H4 (cell line): Measurements from ENCODE around the gene MICOS13. TPM values are rescaled to one million over a fixed set of nuclear protein-coding genes. Genes with fewer than 3 reads are reported as not detected.
A peak's percentile ranks its signal among the peaks of the same experiment; 100 is the strongest.
"Not testable (repeated sequence)": the region's sequence is repeated elsewhere in the genome, so short reads cannot be mapped to it uniquely, and the experiment has no call there.

Experiments
- DNase-seq: peaks from one replicate; pipeline ENCODE4 v3.0.0-alpha.2; 2015; ENCODE audit warnings: low spot score
- total RNA-seq: library from RNA; depleted of rRNA; stranded (reverse); fragments of >200 nt; shearing (Covaris generic); gene quantifications from 2 replicates; pipeline ENCODE4 v1.2.3, GENCODE V29; 2014; rRNA removed

Gene MICOS13, protein sequence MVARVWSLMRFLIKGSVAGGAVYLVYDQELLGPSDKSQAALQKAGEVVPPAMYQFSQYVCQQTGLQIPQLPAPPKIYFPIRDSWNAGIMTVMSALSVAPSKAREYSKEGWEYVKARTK
- total RNA-seq, result 38.1 and 52.7 TPM in 2 replicates

DNA sequence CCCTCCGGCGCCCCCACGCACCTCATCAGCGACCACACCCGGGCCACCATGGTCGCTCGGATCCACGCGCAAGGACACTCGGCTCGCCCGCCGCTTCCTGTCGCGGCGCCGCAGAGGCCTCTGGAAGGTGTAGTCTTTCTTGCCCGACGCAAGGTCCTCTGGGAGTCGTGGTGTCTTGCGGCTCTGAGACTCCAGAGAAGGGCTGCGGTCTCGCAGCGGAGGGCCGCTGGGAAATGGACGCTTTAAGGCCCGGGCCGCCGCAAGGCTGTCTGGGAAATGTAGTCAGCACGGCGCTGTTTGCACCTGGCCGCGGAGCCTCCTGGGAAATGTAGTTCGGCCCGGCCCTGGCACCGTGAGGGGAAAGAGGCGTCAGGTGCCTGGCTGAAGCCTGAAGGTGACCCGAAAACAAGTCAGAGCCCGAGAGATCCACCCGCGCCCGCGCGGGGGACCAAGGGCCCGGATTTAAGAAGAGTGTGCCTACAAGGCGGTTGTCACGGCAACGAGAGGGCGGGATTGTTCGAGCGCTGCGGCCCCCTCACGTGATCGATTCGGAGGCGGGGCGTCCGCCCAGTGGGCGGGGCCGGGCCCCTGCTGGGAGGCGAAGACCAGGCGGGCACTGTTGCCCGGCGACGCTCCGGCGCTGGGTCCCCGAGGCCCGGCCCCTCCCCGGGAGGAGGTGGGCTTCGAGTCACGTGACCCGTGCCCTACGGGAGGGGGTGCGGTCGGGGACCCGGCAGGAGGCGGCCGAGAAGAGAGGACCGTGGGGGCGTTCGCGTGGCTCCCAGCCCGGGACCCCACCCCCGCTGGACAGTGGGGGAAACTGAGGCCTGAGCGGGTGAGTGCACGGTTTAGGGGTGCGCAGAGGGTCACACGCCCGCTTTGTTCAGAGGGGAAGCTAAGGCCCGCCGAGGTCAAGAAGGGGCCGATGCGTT is at the start of gene MICOS13, which contains the start of gene HSD11B1L:
Gene MICOS13, minus strand, starts transcription at position 80 of the 932 bp plus-strand sequence. Its CDS starts 30 bp downstream, at position 50.
Gene HSD11B1L, plus strand, starts transcription at position 591 of the 932 bp plus-strand sequence. CDS start 3,806 bp downstream, outside the sequence.
- DNase-seq, result peak; percentile 98

- no peak for DNase-seq
Measured at GRCh38 chr19:5727453-5728050, 47.2 kb upstream of the MICOS13 start.

DNA sequence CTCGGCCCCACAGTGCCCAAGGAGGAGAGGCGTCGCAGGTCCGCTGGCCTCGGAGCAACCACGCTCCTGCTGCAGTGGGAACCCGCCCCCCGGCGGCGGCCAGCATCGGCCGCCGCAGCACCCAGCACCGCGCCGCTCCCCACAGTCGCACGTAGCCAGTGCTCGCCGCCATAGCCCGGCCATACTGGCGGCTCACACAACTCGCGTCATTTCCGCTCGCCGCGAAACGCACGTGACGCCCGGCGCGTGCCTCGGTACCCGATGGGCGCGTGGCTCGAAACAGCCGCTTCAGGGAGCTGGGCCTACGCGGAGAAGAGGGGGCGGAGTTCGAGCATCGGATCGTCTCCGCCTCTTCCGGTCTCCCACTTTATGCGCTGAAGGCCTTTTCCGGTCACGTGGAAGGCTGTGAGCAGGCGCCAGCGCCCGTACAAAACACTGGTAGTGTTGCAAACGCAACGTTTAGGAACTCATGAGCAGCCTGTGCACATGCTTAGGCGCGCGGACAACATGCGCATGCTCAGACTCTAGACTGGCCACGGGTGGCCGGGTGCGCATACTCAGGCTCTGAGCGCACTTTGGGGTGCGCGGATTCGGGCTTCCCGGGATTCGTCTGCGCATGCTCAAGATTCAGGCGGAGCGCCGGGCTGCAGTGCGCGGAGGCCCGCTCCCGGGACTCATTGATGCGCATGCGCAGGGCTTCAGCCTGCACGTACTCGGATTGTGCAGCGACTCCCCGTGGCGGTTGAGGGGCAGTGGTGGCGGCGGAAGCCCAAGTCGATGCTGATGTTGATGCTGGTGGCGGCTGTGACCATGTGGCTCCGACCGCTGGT is 39.9 kb upstream of the MICOS13 start, which contains the start of the genes CATSPERD and LONP1:
Gene CATSPERD, plus strand, starts transcription at position 677 of the 830 bp plus-strand sequence. Its CDS starts 101 bp downstream, at position 778.
Gene LONP1, minus strand, starts transcription at position 186 of the 830 bp plus-strand sequence. Its CDS starts 14 bp downstream, at position 172.
- peak; percentile 98 for DNase-seq

DNA sequence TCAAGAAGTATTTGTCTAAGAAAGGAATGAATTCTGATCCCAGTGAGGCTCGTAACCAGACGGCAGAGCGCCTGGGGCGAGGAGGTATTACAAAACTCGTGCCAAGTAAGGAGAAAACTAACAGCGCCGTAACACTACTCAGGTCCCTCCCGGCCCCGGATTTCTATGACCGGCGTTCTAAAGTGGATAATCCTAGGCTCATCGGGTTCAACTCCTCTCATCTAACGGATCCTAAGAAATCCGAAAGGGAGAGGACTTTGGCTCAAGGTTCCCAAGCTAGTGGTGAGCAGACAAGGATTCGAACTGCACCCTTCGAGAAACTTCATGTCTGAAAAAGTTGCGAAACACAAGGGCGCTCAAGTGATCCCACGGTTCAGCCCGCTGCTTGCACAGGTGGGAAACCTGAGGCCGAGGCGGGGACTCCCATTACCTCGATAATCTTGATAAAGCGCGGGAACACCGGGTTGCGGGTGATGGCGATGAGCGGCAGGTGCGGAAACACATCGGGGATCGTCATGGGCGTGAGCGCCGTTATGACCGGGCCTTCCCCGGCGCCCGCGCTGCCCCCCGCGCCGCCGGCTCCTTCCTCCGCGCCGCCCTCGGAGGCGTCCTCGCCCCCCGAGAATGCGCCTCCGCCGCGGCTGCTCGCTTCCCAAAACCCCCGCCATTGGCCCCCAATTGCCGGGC is 39.1 kb upstream of the MICOS13 start:
- DNase-seq, result no peak

- peak; percentile 73 for DNase-seq
Measured at GRCh38 chr19:5718579-5719273, 38.4 kb upstream of the MICOS13 start.

- no peak for DNase-seq
Measured at GRCh38 chr19:5718037-5718578, 37.8 kb upstream of the MICOS13 start.

GRCh38 chr19:5717215-5717935 is 37.1 kb upstream of the MICOS13 start:
- no peak for DNase-seq

- no peak for DNase-seq
Measured at GRCh38 chr19:5714816-5715215, 34.5 kb upstream of the MICOS13 start.

DNA sequence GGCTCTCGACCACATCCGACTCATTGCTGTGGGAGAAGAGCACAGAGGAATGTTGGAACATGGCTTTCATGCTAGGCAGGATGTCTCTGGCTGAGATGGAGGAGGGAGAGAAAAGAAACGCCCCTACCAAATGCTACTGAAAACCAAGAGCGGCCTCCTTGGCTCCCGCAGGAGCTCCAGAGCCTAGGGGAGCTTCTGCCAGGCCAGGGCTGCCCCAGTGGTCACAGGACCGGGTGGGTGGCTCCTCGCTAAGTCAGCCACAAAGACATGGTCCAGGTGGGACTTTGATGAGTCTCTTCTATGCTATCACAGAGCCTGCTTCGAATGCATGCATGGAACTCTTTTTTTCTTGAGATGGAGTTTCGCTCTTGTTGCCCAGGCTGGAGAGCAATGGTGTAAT is 32.9 kb upstream of the MICOS13 start:
- no peak for DNase-seq

GRCh38 chr19:5711713-5712161 is 31.4 kb upstream of the MICOS13 start:
- no peak for DNase-seq

GRCh38 chr19:5711025-5711424 is 30.7 kb upstream of the MICOS13 start:
- no peak for DNase-seq

DNA sequence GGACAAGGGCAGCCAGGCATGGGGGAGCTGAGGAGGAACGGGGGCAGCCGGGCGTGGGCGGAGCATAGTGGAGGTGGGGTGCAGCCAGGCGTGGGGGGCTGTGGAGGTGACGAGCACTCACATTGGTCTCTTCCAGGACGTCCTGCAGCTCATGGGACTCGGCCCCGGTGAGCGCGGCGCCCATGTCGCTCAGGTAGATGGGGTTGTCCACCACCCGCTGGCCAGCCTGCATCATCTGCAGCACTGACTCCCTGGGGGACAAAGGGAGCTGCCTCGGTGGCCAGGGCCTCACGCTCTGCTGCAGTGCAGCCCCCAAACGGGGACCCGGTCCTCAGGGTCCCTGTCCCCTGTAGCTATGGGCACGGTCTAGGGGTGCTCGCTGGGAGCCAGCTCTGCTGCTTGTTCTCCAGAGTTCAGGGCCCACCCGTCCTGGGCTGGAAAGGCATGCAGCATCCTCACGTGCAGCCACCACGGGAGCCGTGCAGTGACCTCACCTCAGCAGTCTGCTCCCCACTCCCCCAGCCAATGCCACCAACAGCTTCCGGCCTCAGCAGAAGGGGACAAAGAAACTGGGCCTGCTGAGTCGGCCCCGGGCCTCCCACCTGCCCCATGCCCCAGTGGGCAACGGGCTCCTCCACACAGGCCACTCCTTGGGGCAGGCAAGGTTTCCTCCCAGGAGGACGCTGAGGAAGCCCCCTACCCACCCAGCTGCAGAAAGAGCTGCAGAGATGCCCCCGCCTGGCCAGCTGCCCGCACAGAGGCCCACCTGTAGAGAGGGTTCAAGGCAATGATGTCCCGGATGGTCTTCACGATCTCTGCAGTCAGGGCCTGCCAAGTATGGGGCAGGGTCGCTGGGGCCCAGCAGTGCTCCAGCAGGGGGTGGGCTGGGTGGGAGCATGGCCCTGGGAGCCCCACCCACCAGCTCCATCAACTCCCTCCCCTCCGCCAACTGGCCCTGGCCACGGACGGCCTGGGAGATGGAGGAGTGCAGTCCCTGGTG is 27.6 kb upstream of the MICOS13 start:
- DNase-seq, result no peak

- no peak for DNase-seq
Measured at GRCh38 chr19:5706876-5707573, 26.7 kb upstream of the MICOS13 start.

DNA sequence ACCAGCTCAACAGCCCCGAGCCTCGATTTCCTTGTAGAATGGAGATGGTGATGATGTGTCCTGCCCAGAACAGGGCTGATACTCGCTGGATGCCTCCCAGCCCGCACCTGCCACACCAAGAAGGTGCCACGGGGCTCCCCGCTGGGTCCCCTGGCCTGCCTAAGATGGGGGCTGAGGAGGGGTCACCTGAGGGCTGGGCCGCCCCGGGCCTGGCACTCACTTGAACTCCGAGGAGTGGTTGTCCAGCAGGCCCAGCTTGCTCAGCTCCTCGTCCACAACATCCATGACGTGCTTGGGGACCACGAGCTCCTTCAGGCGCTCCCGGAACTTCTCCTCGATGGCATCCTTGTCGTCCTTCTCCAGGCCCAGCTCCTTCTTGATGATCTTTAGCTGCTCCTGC is 25.2 kb upstream of the MICOS13 start:
- no peak for DNase-seq

DNA sequence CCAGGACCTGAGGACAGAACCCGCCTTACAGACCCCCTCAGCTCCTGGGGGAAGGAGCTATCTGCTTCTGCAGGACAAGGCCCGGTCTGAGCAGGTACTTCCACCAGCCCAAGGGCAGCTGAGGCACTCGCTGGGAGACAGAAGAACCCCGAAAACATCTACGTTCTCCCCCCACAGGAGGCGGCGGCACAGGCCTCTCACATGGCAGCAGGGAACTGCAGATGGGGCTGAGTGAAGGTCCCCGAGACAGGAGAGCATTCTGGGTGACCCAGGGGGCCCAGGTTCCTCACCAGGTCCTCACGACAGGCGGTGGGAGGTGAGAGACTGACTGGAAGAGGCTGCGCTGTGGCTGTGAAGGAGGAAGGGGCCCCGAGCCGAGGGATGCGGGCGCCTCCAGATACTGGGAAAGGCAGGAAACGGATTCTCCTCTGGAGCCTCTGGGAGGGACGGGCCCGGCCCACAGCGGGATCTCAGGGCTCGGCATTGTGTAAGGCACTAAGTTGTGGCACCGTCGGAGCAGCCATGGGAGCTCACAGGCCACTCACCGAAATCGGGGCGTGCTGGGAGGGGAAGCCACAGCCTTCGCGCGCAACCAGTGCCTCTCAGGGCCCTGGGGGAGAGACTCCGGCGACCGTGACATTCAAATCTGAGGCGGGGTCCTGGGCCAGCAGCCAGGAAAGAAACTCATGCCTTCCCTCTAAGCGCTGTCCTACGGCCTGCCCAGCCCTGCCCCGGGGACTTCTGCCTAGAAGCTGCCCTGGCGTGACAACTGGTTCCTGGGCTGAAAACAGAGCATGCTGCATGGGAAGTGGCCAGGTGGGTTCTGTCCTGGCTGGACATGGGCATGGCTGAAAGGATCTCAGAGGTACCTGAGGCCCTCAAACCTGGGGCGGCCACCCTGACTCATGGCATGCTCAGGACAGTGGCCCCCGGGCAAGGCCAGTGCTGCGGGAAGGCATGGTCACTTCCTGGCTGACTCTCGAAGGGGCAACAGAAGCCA is 23.8 kb upstream of the MICOS13 start:
- DNase-seq, result no peak

GRCh38 chr19:5702053-5702410 is 21.7 kb upstream of the MICOS13 start:
- not testable (repeated sequence) for DNase-seq
